Activated CD4-positive, alpha-beta T cell treated with anti-CD3 and anti-CD28 coated beads, Interleukin-2, amount 50 U/mL, for 16 hours (primary cell): ENCODE measurements around the gene PFKL.
"Not testable (repeated sequence)": the region's sequence is repeated elsewhere in the genome, so short reads cannot be mapped to it uniquely, and the experiment has no call there.

Experiments used
- DNase-seq: peaks from one replicate; pipeline ENCODE4 v3.0.0-alpha.2; 2020

PFKL gene

GRCh38 chr21:44329971-44330681 lies 30.3 kb downstream of the PFKL start:
- DNase-seq = no peak

- no peak for DNase-seq
Observed at GRCh38 chr21:44330698-44331097, 30.8 kb downstream of the PFKL start.

- no peak for DNase-seq
Observed at GRCh38 chr21:44331209-44331608, 31.4 kb downstream of the PFKL start.

DNA sequence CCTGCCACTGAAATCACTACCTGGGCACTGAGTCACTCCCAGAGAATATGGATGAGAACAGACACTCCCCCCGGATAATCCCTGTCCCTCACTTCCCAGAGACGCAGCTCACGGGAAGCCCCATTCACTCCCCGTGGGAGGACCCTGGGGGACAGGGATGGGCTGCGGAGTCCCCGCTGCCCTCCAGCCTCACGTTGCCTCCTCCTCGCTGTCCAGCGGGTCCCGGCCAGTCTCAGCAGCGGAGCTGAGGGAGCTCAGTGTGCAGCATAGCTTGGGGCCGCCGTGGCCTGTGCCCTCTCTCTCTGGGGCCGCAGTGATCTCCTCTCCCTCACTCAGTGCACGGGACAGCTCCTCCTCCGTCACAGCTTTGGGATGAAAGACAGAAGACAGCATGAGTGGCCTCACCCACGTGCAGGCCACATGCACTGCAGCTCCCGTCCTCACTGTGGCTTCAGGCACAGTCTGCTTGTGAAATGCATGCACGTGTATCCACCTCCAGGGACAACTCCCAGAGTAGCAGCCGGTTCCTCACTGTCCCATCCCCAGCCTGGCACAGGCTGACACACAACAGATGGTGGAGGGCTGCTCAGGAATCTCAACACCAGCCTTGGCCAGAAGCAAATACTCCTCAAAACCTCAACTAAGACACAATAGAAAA lies 31.9 kb downstream of the PFKL start:
- no peak for DNase-seq

GRCh38 chr21:44332383-44332782 lies 32.5 kb downstream of the PFKL start:
- DNase-seq = no peak

- DNase-seq = no peak
Observed at GRCh38 chr21:44332965-44333364, 33.1 kb downstream of the PFKL start.

DNA sequence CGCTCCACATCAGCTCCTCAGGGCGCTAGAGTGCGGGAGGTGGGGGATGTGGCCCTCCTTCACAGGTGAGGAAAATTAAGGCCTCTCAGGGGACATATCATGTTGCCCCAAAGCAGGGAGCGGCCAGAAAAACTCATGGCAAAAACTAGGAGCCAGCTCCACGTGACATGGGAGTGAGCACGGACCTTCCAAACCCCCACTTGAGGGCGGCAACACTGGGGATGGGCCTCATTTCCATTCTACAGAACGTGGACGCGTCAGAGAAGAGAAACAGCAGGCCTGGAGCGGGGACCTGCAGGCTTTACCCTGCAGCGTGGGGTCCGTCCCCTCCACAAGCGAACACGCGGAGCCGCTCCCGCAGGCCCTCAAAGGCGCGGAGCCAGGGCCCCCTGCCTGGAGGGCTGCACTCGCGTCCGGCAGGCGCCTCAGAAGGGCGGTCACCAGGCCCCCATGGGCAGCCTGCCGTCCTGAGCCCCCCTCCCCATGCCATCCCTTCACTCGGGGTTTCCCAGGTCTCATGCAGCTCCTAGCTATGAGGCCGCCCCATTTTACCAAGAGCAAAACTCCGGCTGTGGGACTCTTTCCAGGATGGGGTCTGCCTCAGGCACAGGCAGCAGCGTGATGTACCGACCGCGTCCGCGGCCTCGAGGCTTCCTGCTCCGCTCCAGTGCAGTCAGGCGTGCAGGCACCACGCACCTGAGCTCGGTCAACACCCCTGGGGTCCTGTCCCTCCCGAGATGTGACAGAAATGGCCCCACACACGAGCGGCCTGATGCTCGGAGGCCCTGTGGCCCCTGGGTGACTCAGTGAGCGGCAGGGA lies 33.9 kb downstream of the PFKL start:
- no peak for DNase-seq

DNA sequence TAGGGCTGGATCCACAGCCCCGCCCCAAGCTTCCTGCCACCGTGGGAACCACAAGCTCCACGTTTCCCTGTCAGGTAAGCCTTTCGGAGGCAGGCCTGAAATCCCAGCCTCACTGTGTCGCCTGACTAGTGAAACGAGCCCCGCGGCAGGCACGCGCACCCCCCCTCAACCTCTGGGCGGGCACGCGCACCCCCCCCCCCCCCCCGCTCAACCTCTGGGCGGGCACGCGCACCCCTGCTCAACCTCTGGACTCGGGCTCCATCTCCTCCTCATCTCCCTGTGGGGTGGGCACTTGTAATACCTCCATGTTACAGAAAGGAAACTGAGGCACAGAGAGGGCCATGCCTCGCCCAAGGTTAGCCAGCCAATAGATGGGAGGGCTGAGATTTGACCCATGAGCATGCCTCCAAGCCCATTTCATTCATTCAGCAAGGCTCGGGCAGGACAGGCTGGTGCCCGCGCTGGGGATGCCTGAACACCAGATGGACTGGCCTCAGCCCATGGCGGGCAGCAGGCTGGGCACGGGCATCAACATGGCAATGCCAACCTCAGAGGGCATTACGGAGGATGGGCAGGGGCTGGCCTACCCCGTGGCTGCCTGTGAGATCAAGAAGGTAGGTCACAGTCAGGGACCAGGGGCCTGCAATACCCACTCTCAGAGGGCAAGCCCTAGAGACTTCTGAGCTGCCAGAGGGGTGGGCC lies 34.6 kb downstream of the PFKL start:
- DNase-seq = no peak

DNA sequence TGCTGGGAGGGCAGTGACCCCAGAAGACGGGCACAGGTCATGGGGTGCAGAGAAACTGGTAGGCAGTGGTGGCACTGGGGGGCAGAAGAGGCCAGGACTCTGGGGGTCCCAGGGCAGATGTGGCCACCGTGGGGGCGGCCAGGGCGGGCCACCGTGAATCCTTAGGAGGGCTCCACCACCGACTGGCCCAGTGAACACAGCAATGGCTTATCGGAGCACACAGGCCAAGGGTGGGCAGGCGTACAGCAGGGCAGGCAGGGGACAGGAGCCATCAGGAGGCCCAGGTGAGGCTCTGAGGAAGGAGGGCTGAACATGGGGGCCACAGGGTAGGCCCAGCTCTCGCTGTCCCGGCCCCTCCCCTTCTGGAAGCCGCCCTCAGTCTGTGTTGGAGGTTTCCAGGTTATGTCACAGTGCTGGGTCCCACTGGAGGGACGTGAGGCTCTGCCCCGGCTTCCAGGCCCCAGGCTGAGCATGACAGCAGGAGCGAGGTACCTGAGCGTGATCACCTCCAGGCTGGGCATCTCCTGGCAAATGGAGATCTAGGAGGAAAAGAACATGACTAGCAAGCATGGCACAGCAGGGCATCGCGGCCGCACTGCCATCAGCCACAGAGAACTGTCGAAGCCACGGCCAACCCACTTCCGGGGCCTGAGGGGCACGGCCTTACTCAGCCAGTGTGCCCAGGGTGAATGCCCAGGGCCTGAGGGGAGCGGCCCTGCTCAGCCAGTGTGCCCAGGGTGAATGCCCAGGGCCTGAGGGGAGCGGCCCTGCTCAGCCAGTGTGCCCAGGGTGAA lies 35.6 kb downstream of the PFKL start:
- no peak for DNase-seq

- no peak for DNase-seq
Observed at GRCh38 chr21:44337449-44337848, 37.6 kb downstream of the PFKL start.

DNA sequence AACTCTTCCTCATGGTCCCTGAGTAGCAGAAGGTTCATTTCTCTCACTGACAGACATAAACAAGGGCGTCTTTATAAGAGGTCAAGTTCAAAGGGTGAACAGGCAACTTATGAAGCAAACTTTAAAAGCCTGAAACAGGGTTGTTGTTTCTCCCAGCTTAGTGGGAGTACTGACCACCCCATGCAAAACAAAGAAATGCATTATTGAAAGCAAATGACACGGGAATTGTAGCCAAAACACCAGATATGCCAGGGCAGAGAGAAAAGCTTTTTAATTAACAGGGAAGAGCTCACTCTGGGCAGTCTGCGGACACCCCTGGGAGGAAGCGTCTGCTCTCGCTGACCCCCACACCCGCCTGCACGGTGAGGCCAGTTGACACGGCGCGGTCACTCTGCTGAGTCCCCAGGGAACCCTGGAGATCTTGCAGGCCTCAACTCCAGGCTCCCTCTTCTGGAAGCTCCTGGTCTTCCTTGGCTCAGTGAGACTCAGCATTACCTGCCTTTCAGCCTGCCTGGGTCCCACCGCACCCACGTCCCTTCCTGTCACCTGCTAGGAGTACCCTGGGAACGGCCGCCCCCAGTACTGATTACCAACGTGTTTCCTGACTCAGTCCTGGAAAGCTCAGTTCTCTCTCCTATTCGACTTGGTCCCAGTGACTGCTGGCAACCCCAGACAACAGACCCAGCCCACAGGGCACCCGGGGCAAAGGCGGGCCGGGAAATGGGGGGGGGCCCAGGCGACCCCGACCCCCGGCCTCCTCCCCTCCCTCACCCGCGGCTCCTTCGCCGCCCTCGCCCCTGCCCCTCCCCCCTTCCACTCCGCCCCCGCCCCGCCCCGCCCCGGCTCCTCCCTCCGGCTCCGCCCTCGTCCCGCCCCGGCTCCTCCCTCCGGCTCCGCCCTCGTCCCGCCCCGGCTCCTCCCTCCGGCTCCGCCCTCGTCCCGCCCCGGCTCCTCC lies 38.4 kb downstream of the PFKL start:
- DNase-seq = peak; percentile 19

GRCh38 chr21:44338971-44339910 lies 39.4 kb downstream of the PFKL start, which contains the start of gene CFAP410:
Gene CFAP410, minus strand, starts transcription at chr21:44339390. Its CDS starts 196 bp downstream, at chr21:44339194.
- peak; percentile 95 for DNase-seq

GRCh38 chr21:44341726-44342458 lies 42.0 kb downstream of the PFKL start:
- DNase-seq = not testable (repeated sequence)

DNA sequence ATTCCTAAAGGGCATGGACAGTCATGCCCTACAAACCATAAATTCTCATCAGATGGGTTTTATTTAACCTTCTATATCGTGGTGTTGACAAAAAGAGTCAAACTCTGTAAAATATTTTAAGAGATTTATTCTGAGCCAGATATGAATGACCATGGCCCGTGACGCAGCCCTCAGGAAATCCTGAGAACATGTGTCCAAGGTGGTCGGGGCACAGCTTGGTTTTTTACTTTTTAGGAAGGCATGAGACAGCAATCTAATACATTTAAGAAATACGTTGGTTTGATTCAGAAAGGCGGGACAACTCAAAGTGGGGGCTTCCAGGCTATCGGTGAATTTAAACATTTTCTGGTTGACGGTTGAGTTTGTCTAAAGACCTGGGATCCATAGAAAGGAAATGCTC lies 43.1 kb downstream of the PFKL start:
- DNase-seq = not testable (repeated sequence)

GRCh38 chr21:44344541-44345183 lies 44.8 kb downstream of the PFKL start:
- no peak for DNase-seq

DNA sequence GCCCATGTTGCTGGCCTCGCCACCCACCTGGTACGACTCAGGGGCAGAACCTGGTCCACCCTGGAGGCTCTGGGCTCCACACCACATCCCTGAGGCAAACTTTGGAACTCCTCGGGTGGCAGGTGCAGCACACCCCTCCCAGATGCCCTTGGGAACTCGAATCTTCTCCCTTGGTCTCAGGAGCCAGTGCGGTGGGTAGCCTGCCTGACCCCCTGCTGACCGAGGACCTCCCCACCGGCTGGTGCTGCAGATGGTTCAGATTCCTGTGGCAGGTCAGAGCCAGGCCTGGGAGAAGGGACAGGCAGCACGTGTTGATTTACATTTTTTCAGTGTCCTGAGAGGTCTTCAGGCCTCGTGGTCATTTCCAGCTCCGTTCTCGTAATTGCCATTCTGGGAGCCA lies 45.6 kb downstream of the PFKL start:
- no peak for DNase-seq

DNA sequence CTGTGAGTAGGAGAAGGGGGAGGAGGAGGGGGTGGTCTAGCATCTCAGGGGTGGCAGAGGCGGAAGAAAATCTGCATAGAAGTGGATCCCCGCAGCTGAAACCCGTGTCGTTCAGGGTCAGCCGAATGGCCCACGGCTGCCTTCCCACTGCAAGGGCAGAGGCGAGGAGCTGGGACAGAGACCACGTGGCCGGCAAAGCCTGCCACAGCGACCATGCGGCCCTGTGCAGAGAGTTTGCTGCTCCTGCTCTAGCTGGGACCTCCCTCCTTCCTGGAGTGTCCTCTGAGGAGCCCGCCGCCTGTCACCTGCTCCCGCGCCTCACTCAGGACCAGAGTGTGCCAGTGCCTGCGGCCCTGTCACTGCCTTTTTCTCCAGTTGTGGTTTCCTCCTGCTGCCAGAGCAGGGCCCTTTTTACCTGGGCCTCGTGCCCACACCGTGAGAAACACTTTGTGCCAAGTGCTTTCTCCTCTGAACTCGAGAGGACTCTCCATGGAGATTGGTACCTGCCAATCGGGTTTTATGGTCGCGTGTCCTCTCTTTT lies 48.1 kb downstream of the PFKL start:
- DNase-seq = no peak

DNA sequence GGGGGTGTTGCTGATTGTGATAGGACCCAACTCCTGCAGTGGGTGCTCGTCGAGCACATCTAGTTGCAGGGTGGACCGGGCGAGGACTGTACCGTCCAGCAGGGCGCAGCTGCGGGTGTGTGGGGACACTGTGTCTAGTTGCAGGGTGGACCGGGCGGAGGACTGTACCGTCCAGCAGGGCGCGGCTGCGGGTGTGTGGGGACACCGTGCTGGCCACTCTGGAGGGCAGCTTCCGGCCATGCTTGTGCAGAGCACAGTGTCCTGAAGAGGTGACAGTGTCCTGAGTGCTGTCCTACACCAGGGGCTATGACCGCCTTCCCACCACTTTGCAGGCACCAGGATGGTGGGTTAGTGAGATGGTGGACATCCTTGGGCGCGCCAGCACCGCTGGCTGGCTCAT lies 49.0 kb downstream of the PFKL start:
- DNase-seq = no peak
